Pulmonary artery endothelial cell (primary cell): ENCODE data around the gene FAM20C. TPM values are rescaled to one million over a fixed set of nuclear protein-coding genes. Genes with fewer than 3 reads are reported as not detected.

ENCODE experiments used
- DNase-seq: peaks from one replicate; pipeline ENCODE4 v3.0.0-alpha.2; 2011; ENCODE audit warnings: low read depth, low spot score
- total RNA-seq: library from RNA; depleted of rRNA; stranded (reverse); fragments of >200 nt; gene quantifications from 2 replicates; pipeline ENCODE4 v1.2.3, GENCODE V29; 2014

FAM20C gene
- 11.6 and 13.3 TPM in 2 replicates for total RNA-seq

DNA sequence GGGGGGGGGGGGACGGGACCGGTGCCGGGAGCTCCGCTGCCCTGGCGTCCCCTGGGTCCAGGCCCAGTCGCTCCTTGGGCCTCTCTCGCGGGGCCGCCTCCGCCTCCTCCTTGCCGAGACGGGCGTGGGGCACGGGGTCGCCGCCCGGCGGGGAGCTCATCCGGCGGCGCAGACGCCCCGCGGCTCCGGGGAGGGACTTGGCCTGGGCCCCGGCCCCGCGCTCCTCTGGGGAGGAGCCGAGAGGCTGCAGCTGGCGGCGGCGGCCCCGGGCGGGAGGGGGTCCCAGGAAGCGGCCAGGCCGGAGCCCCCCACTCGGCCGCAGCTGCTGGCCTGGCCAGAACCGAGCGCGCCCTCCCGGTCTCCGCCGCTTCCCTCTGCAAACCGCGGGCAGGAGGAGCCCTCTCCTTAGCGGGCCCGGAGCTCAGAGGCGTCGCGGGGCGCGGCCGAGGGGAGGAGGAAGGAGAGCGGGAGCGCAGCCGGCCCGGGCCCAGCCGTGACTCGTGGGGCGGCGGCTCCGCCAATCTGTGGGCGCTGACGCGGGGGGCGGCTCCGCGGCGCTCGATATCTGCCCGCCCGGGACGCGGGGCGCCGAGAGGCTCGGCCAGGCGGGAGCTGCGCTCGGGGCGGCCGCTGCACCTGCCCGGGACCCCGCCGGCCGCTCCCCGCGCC lies at the start of gene FAM20C:
Gene FAM20C, plus strand, starts transcription at position 591 of the 669 bp plus-strand sequence. CDS start 629 bp downstream, outside the sequence.
- DNase-seq: peak; percentile 22

DNA sequence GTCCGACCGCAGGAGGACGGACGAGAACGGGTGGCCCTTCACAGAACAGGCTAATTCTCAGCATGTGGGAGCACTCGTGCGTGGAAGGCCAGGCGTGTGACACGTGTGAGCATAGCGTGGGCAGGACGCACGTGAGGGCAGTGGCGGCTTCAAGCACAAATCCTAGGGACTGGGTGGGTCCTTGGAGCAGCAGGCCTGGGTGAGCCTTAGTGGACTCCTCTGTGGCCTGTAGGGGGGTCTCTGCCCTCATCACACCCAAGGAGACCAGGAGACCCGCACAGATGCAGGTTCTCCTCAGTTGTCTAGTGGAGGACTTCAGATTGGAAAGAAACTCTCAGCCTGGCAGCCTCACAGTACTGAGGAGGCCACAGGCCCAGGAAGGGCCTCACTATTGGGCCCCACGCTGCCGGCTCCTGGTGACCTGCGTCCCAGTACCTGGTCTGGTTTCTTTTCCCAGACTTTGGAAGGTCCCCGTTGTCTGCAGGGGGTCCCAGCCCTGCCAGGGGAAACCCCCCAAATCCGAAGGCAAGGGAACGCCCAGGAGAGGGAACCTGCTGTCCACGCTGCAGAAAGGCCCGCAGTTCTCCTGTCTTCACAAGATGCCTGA lies 49.1 kb upstream of the FAM20C start:
- DNase-seq: no peak

DNA sequence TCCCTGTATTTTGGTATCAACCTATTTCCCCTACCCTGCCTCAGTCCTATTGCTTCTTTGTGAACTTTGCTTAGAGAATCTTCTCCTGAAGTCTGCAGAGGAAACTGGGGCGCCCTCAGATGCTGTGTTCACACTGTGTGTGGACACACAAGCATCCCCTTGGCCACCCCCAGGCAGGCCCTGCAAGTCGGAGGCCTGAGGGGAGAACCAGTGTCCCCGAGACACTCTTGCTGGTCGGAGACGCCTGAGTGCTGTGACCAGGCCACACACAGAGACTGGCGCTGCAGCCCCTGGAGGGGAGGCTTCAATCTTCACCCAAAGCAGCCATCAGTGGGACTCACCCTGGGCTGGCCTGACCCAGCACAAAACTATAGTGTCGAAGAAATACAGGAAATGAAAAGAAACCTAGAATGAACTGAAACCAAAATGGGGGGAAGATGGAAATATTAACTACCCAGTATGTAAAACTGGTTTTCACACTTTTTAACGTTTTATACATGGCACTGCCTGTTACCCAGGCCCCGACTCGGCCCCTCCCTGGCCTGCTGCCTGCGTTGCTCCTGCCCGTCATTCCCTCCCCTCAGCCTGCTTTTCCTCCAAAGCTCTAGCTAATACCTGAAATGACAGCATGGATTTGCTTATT lies 48.4 kb upstream of the FAM20C start:
- DNase-seq: no peak

DNA sequence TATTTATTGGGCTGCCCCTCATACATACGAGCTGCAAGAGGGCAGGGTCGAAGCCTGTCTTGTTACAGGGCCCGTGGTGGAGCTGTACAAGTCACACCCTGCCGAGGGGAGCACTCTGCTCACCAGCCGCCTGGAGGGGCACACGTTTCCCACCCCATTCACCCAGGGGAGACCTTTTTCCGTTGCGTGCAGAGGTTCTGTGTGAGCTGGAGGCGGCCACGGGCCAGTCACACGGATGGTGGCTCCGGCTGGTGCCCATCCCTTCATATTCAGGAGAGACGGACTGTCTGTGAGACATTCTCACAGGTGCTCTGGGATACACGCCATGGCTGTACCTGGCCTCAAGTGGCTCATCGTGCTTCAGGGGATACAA lies 47.9 kb upstream of the FAM20C start:
- no peak for DNase-seq

DNA sequence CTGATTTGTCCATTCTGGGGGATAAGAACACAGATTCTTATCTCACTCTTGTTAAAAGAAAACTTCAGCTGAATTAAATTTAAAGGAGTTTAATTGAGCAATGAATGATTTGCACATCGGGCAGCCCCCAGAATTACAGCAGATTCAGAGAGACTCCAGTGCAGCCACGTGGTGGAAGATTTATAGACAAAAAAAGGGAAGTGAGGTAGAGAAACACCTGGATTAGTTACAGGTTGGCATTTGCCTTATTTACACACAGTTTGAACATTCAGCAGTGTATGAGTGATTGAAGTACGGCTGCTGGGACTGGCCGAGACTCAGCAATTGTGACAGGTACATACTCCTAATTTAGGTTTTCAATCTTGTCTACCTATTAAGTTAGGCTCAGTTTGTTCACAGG lies 46.5 kb upstream of the FAM20C start:
- DNase-seq: no peak

DNA sequence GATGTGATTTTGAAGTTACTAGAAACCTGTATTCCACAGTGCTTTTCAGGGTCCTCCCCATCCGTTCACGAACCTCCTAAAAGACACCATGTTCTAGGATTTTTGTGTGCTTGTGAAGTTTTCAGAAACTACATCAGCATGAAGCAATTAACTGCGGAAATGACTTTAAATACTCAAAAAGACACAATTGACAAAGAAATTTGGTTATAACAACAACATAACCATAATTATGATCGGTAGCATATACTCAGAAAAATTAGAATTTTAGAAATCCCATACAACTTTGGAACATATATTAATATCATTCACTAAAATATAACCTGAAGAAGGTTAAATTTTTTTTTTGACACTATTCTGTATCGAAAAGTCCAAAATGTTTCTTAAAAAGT lies 43.8 kb upstream of the FAM20C start:
- DNase-seq: no peak

DNA sequence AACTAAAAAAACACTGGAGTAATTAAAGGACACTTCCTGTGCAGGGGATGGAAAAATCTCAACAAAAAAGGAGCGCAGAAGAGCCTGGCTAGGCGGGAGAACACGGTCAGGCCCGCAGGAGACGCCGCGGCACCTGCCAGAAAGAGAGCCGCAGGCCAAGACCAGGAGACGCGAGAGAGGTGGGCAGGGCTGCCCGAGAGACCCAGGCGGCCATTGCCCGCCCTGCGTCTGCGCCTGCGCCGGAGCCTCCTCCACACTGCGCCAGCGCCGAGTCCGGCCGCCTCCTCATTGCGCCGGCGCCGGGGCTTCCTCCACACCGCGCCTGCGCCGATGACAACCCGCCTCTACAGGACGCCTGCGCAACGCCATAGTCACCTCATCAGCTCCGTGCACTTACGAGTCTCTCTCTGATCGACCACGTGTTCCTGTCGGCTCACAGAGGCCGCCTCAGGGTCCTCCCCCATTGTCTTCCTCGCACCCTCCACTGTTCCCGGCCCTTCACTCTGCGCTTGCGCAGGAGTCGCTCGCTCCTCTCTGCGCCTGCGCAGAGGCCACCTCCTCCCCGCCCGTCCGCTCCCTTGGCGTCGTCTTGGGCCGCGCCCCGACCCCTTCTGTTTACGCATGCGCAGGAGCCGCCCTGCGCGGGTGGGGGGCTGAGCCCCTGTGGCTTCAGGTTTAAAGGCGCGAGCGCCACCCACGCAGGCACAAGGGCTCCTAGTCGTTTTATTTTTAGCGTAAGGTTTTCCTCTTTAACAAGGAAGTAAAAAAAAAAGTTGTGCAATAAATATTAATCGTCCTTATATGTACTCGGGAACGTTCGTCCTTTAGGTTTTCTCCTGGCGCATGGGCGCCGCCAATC lies 43.2 kb upstream of the FAM20C start:
- DNase-seq: peak; percentile 95

DNA sequence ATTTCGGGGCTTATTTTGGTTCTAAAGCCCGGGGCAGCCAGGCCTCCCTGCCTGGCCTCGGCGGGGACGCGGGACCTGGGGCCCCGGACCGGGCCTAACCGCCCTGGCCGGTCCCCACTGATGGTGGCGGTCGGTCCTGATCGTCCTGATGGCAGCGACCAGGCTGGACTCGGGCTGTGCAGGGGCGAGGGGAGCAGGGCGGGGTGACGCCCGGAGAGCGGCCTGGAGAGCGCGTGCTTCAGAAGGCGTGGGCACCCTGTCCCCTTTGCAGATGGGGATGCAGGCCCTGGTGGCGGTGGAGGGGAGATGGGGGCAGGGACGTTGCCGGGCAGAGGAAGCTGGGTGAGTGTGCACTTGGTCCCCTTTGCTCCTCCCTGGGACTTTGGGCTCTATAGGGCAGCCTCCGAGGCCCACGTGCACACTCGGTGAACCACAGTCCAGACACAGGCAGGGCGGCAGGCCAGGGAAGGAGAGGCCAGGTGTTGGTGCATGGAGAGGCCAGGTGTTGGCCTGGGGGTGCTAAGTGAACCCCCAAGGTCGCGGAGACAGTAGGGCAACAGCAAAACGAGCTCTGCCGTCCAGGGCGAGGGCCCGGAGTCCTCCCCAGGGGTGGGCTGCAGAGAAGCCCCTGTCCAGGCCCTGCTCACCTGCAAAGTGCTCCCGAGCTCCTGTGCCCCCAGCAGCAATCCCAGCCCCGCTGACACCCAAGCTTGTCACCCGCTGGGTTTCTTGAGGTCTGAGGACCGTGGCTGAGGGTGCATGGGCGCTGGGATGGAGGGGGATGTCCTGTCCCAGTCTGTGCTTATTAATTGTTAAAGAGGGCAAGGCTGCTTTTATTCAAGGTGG lies 42.4 kb upstream of the FAM20C start:
- DNase-seq: no peak

DNA sequence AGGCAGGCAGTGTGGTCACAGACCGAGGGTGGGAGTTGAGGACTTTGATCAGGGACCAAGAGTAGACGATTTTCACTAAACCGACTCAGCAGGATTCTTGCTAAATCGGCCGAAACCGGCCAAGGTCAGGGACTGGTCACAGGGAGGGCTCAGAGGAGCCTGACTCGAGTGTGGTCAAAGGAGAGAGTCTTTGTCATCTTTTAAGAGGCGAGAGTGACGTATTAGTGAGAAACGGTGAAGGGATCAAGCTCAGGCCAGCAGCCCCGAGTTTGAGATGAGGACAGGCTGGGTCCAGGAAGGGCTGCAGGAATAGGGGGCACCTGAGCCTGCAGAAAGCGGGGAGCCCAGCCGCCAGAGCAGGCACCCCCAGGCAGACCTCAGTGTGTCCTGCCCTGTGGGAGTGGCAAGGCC lies 41.6 kb upstream of the FAM20C start:
- DNase-seq: no peak

DNA sequence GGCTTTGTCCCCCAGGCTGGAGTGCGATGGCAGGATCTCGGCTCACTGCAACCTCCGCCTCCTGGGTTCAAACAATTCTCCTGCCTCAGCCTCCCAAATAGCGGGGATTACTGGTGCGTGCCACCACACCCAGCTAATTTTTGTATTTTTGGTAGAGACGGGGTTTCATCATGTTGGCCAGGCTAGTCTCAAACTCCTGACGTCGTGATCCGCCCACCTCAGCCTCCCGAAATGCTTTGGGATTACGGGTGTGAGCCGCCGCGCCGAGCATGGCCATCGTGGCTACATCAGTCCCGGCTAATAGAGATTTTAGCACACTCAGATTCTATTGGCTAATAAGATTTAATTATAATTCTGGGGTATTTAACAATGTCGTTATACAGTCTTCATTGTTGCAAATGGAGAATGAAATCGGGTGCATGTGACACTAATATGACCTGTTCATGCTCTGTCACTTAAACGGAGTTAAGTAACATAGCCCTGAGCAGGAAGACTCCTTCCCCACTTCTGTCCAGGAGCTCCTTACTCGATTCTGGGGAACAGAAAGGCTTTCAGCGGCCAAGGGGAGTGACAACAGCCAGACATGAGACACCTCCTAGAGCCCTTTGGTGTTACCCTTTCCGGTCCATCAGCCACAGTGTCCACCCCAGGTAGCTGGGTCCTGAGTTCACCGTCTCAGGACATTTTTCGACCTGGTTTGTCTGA lies 40.9 kb upstream of the FAM20C start:
- DNase-seq: no peak

DNA sequence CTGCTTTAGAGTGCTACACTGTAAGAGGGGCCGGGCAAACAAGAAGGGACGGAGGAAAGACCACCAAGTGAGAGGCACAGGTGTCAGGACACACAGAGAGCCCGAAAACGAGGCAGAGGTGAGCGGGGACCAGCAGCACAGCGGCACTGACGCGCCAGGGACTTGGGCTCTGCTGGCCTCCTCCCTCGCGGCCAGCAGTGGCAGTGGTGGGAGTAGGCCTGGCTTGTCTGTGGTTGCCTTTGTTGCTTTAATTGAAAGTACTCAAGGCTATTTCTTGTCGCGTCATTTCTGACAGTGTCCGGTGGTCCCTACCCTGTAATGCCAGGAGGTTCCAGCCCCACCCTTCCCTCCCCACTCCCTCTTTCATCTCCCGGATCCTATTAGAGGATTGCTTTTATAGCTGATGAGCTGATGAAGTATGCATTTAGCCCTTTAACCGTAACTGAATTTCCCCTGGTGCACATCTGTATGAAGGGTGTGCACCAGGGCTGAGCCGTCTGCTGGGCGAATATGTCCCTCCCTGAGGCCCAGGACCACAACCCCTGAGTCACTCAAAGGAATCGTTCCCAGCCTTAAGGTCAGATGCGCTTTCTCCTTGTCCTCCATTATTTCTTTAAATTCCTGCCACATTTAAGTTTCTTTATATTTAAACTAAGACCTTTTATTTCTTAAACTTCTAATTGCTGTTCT lies 39.5 kb upstream of the FAM20C start:
- DNase-seq: no peak

DNA sequence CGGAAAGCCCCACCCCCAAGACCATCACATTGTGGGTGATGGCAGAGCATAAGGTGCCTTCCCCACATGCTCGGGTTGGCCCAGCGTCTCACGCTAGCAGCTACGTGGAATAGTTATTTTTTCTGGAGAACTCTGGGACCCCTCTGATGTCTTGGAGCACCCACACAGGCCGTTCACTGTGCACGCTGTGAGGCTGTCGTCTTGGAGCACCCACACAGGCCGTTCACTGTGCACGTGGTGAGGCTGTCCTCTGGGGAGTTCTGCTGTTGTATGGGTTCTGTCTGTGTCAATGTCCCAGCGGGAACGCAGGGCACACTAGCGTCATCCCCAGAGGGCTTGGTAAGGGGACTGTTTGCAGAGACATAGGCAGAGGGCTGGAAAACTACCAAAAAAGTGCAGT lies 38.8 kb upstream of the FAM20C start:
- no peak for DNase-seq

DNA sequence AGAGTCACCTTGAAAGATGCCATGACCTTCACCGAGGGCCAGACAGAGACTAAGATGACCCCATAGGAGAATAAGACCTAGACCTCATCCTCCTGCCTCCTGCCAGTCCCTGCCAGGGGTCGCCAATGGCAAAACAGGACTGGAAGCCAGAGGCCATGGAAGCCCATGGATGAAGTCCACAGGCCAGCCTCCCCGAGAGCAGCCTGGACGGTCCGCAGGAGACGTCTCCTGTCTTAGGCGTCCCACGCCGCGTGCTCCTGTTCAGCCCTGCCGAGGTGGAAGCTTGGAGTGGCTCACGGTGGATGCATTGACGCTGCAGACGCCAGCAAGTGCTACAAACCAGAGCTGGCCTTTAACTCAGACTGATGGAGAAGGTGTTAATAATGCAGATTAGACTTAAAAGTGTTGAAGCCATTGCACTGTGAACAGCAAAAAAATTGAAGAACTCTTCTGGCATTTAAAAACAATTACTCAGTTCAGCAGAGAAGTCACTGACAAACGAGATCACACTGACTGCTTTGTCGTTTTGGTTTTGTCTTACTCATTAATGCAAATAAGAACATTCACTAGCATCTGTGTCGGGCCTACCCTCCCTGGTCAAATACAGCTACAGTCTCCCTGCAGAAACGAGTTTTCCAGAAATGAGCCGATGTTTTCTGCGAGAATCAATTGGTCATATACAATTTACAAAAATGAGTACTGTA lies 38.1 kb upstream of the FAM20C start:
- DNase-seq: no peak

DNA sequence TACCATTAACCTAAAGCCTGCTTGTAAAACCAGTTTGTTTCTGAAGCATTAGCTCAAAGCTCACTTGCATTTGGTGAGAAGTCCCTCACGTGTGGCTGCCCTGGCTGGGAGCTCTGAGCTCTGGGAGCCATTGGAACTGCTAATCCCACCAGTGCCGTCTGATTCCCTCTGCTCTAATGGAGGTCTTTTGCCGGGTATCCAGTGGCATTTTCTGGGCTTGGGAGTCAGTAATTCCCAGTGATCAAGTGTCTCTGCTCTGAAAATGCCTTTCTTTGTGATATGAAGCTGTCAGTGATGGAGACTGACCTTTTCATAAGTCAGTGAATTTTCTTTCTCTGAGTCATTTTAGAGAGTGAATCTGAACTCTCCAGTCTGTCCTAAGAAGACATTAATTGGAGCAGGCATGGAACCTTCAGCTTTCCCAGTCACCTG lies 36.9 kb upstream of the FAM20C start:
- no peak for DNase-seq

DNA sequence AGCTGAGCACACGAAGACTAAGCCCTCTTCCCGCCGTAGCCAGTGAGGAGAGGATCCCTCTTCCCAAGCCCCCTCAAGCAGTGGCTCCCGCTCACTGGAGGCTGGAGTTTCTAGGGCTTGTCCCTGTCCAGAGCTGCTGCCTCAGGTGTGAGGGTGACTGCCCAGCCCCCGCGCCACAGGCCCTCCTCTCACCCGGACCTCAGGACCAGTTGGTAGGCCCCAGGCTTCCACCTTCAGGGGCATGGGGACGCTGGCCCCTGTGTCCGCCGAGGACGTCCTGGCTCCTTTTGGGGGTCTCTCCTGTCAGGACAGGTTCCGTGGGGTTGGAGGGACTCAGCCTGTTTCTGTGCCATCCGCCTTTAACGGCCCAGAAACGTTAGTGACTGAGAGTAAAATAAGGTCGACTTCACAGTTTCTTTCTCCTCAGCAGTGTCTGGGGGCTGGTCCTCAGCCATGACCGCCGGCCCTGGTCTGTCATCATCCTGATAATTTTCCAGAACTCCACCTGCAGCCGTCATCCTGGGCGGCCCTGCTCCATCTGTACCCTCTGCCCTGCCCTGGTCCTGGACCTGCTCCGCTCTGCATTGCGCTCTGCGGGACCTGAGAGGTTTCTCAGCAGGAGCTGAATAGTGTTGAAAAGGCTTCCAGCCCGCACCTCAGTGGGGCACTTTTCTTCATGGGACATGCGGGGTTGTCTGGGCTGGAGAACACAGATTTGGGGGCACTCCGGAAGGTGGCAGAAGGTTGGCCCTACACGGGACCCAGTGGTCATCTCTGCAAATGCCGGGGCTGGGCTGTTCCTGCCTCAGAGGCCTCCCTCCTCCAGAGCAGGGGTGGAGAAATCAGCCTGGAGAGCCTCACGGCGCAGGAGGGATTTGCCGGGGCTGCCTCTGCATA lies 36.0 kb upstream of the FAM20C start:
- no peak for DNase-seq

DNA sequence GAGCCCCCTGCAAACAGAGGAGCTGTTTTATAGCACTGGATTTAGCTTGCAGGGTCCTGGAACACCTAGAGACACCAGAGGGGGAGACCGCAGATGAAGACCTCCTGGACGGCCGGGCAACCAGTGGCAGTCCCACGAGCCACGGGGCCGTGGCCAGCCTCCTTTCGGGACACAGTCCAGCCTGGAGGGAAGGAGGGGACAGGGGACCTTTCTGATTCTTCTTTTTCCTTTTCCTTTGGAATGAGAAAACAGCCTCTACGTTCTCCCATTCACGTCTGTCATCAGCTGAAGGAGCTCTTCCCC lies 35.4 kb upstream of the FAM20C start:
- DNase-seq: no peak

DNA sequence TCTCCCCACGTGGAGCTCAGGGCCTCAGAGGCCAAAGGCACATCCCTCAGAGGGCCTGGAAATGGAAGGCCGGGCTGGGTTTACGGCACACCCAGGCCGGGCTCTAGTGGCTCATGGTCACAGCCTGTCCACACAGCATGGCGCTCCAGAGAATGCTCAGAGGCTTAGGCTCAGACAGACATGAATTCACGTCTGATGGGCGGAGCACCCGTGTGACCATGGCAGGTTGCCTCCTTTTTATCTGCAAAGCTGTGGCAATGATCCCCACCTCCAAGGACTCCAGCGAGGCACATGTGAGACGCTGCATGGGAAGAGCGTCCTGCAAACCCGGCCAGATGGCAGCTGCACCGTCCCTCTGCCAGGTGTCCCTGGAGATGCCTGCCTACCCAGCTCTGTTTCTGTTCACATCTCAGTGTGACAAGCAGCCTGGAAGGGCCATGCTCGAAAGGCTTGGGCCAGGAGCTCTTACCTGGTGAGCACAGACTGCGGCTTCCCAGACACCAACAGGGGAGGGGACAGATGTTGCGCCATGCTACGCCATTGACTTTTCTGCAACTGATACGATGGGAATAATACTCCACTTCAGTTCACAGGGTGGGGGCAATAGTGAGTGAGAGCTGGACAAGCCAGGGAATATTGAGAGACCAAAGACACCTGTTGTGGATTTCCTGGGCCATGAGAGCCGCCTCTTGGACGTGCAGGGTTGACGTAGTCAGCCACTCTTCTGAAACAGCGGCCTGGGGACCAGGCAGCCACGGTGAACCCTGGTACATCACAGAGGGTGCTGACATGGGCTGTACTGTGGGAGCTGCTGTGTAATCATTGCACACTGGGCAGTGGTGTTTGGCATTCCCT lies 34.4 kb upstream of the FAM20C start:
- DNase-seq: no peak
